IMR-90 (cell line): Measurements from ENCODE around the gene PNPLA2. TPM values are rescaled to one million over a fixed set of nuclear protein-coding genes. Genes with fewer than 3 reads are reported as not detected.

Experiments used
- ATAC-seq: fragments of 200-7000 bp; cut with Tn5 transposase; 2 replicates; pipeline ENCODE4 v1.9.1; 2020; ENCODE audit warnings: low read depth, mild to moderate bottlenecking, moderate library complexity
- BruUV-seq: library from RNA; stranded (reverse); fragments of 400-500 nt; replicated peaks from 2 replicates; lab custom pipeline; 2021; lab: Mats Ljungman, UMichigan
- CTCF ChIA-PET: fragments of 300-600 bp; formaldehyde crosslinking; extraction: SDS; loops from one replicate; lab custom pipeline; 2021; ENCODE audit warnings: antibody characterized with exemption; lab: Yijun Ruan, JAX
- POLR2A ChIA-PET: fragments of 300-600 bp; sonication (Branson Sonifier 250); formaldehyde crosslinking; loops from one replicate; lab custom pipeline; 2022; ENCODE audit warnings: antibody characterized with exemption; ENCODE audit not compliant: unreplicated experiment; lab: Charles Lee
- DNase-seq: peaks from one replicate; pipeline ENCODE4 v3.0.0; 2013
- H2AFZ ChIP-seq: replicated peaks from 2 replicates; pipeline ENCODE3; 2013; ENCODE audit warnings: low read length, mild to moderate bottlenecking; ENCODE audit not compliant: poor library complexity
- H2AK5ac ChIP-seq: 2 replicates; pipeline ENCODE4 v1.6.1; 2013; ENCODE audit warnings: low read depth, low read length, inconsistent platforms
- H2AK9ac ChIP-seq: replicated peaks from 2 replicates; pipeline ENCODE3; 2013; ENCODE audit warnings: mild to moderate bottlenecking, low read depth, low read length, moderate library complexity; ENCODE audit not compliant: poor library complexity
- H2BK120ac ChIP-seq: 2 replicates; pipeline ENCODE4 v1.6.1; 2013; ENCODE audit warnings: low read depth, low read length, inconsistent platforms
- H2BK15ac ChIP-seq: 3 replicates; pipeline ENCODE4 v1.6.1; 2013; ENCODE audit warnings: low read depth, low read length, inconsistent platforms
- H2BK20ac ChIP-seq: 2 replicates; pipeline ENCODE4 v1.6.1; 2013; ENCODE audit warnings: low read depth, mild to moderate bottlenecking, inconsistent platforms, low read length, moderate library complexity
- H2BK5ac ChIP-seq: 2 replicates; pipeline ENCODE4 v1.6.1; 2013; ENCODE audit warnings: mild to moderate bottlenecking, low read depth, low read length, inconsistent platforms; ENCODE audit not compliant: poor library complexity, severe bottlenecking
- H3K14ac ChIP-seq: replicated peaks from 2 replicates; pipeline ENCODE4 v1.6.1; 2013; ENCODE audit warnings: low read depth, low read length, inconsistent platforms
- H3K18ac ChIP-seq: 2 replicates; pipeline ENCODE4 v1.6.1; 2013; ENCODE audit warnings: low read depth, low read length, control low read depth
- H3K23ac ChIP-seq: 2 replicates; pipeline ENCODE4 v1.6.1; 2013; ENCODE audit warnings: low read depth, low read length, inconsistent platforms
- H3K27ac ChIP-seq: 2 replicates; pipeline ENCODE4 v1.5.1; 2013; ENCODE audit warnings: mild to moderate bottlenecking, control low read depth, low read length; ENCODE audit not compliant: insufficient read depth
- H3K27me3 ChIP-seq: 2 replicates; pipeline ENCODE4 v1.6.1; 2013; ENCODE audit warnings: low read length; ENCODE audit not compliant: control insufficient read depth, insufficient read depth
- H3K36me3 ChIP-seq: 2 replicates; pipeline ENCODE4 v1.6.1; 2013; ENCODE audit warnings: low read length, mixed read lengths; ENCODE audit not compliant: control insufficient read depth, insufficient read depth
- H3K4ac ChIP-seq: 2 replicates; pipeline ENCODE4 v1.6.1; 2013; ENCODE audit warnings: low read depth, low read length, inconsistent platforms
- H3K4me1 ChIP-seq: 2 replicates; pipeline ENCODE4 v1.6.1; 2013; ENCODE audit warnings: low read length, mixed read lengths; ENCODE audit not compliant: control insufficient read depth, insufficient read depth
- H3K4me2 ChIP-seq: 2 replicates; pipeline ENCODE4 v1.6.1; 2013; ENCODE audit warnings: low read depth, mild to moderate bottlenecking, control low read depth, low read length, moderate library complexity
- H3K4me3 ChIP-seq: 2 replicates; pipeline ENCODE4 v1.5.1; 2013; ENCODE audit warnings: low read depth, mild to moderate bottlenecking, control low read depth, low read length, moderate library complexity; ENCODE audit not compliant: insufficient read depth
- H3K56ac ChIP-seq: 2 replicates; pipeline ENCODE4 v1.6.1; 2013; ENCODE audit warnings: low read length, inconsistent platforms; ENCODE audit not compliant: insufficient read depth; ENCODE audit errors: extremely low read depth
- H3K79me1 ChIP-seq, 2 experiments: 2 replicates each; pipeline ENCODE4 v1.6.1; 2013; ENCODE audit warnings: low read length in 2 of 2, inconsistent platforms in 1 of 2, low read depth in 1 of 2
- H3K9ac ChIP-seq: 2 replicates; pipeline ENCODE4 v1.6.1; 2013; ENCODE audit warnings: low read depth, low read length, control low read depth
- H3K9me1 ChIP-seq: 2 replicates; pipeline ENCODE4 v1.6.1; 2013; ENCODE audit warnings: low read length, inconsistent platforms; ENCODE audit not compliant: insufficient read depth
- H3K9me3 ChIP-seq: 2 replicates; pipeline ENCODE4 v1.6.1; 2013; ENCODE audit warnings: low read length; ENCODE audit not compliant: control insufficient read depth, insufficient read depth
- H4K20me1 ChIP-seq: 2 replicates; pipeline ENCODE4 v1.6.1; 2013; ENCODE audit warnings: low read length, inconsistent platforms; ENCODE audit not compliant: insufficient read depth
- H4K5ac ChIP-seq: 2 replicates; pipeline ENCODE4 v1.6.1; 2013; ENCODE audit warnings: mild to moderate bottlenecking, low read depth, low read length, control low read depth
- H4K8ac ChIP-seq, 2 experiments: 2 replicates each; pipeline ENCODE4 v1.6.1; 2013; ENCODE audit warnings: low read depth in 2 of 2, low read length in 2 of 2, control low read depth in 1 of 2, inconsistent platforms in 1 of 2
- H4K91ac ChIP-seq: 2 replicates; pipeline ENCODE4 v1.6.1; 2013; ENCODE audit warnings: low read depth, low read length, inconsistent platforms; ENCODE audit not compliant: insufficient read depth
- CEBPB ChIP-seq: IDR thresholded peaks from 2 replicates; pipeline ENCODE4 v1.6.1; 2012; ENCODE audit warnings: low read depth, low read length, improper control_type of control experiment
- ELK1 ChIP-seq: fragments of 150-350 bp; IDR thresholded peaks from 2 replicates; pipeline ENCODE4 v1.6.1; 2016; ENCODE audit warnings: low read depth, mild to moderate bottlenecking, low read length, moderate library complexity, borderline replicate concordance
- MXI1 ChIP-seq: IDR thresholded peaks from 2 replicates; pipeline ENCODE4 v1.6.1; 2012; ENCODE audit warnings: low read depth, mild to moderate bottlenecking, low read length, moderate library complexity, borderline replicate concordance
- POLR2A ChIP-seq: IDR thresholded peaks from 2 replicates; pipeline ENCODE4 v1.6.1; 2012; ENCODE audit warnings: mild to moderate bottlenecking, low read depth, low read length
- RAD21 ChIP-seq: IDR thresholded peaks from 2 replicates; pipeline ENCODE4 v1.6.1; 2012; ENCODE audit warnings: low read length, improper control_type of control experiment
- RCOR1 ChIP-seq: IDR thresholded peaks from 2 replicates; pipeline ENCODE4 v1.6.1; 2012; ENCODE audit warnings: mild to moderate bottlenecking, low read length, improper control_type of control experiment; ENCODE audit not compliant: insufficient replicate concordance
- USF2 ChIP-seq: fragments of 150-350 bp; IDR thresholded peaks from 2 replicates; pipeline ENCODE4 v1.6.1; 2017; ENCODE audit warnings: mild to moderate bottlenecking, antibody characterized with exemption, low read length, low read depth
- WGBS, 2 experiments: methylation state at CpG; one replicate each; pipeline versions ENCODE4 v1.1.5 to v1.1.7; 2013; ENCODE audit warnings: missing lambda C conversion rate in 2 of 2; ENCODE audit not compliant: insufficient read length in 1 of 2; ENCODE audit errors: extremely low coverage in 2 of 2; 5-methylcytosine and 5-hydroxymethylcytosine counted together
- dilution Hi-C: fragments of 300-500 bp; cut with HindIII; formaldehyde crosslinking; loops from one replicate; pipeline ENCODE4 v1.14.3; 2018; ENCODE audit warnings: low sequenced_read_pairs; ENCODE audit not compliant: unreplicated experiment
- in situ Hi-C: fragments of 300-500 bp; cut with MboI; formaldehyde crosslinking; loops from 3 replicates; pipeline ENCODE4 v1.14.3; 2019; ENCODE audit warnings: low sequenced_read_pairs, inconsistent platforms, mixed read lengths
- intact Hi-C: fragments of 100-400 bp; cut with micrococcal nuclease; formaldehyde crosslinking; loops from 2 replicates; pipeline ENCODE4 v1.10.0; 2022
- polyA plus RNA-seq, 3 experiments: library from polyadenylated mRNA; depleted of rRNA; stranded (reverse); fragments of >200 nt; gene quantifications; 2 replicates each; pipeline ENCODE4 v1.2.3, GENCODE V29; 2012; ENCODE audit warnings: low replicate concordance in 1 of 3
- total RNA-seq: library from RNA; depleted of rRNA; stranded (reverse); fragments of >200 nt; gene quantifications from 2 replicates; pipeline ENCODE4 v1.2.3, GENCODE V29; 2012

The PNPLA2 gene
- total and polyA plus RNA-seq, 2 of the 4 experiments (the other 2 are of a cell fraction): 7.0 to 94.3 TPM

GRCh38 chr11:836274-836673, 17.6 kb downstream of the PNPLA2 start:
- no peak overlapping the region for H3K18ac ChIP-seq
- H3K4me2 ChIP-seq: no peak overlapping the region
- H2BK20ac ChIP-seq: no peak overlapping the region
- peaks cover 36% of the 10 kb centered on the region for H3K4me1 ChIP-seq
- no peak overlapping the region for H4K8ac ChIP-seq
- no peak overlapping the region for H2BK5ac ChIP-seq
- peaks cover 51% of the 10 kb centered on the region for H3K36me3 ChIP-seq
- no TSS peak for BruUV-seq
- peak overlapping the region; percentile 19 for H2AFZ ChIP-seq
- WGBS, 2 experiments: no CpG with 5 or more reads among the region's 14 CpGs
- dilution Hi-C loops: no loop called here
- H3K79me1 ChIP-seq: peaks cover 19 to 81% of the 10 kb centered on the region in 2 experiments; a peak in 3 of 4 replicates
- H2AK5ac ChIP-seq: peak overlapping the region; percentile 69; the same call in 1 of the 2 replicates
- ATAC-seq (no peak), DNase-seq (no peak)
- no peak overlapping the region for H3K4ac ChIP-seq
- no peak overlapping the region for H2BK15ac ChIP-seq
- H3K27ac ChIP-seq: no peak overlapping the region
- H3K23ac ChIP-seq: no peak overlapping the region
- in situ Hi-C loops: no loop called here
- H3K4me3 ChIP-seq: no peak overlapping the region
- ChIA-PET CTCF (no interaction called here), POLR2A (interaction anchor here (0.6 kb wide), 1 partner anchor 17 kb away, joined by 4 read pairs; the partner anchor contains the start of gene PNPLA2)
- no peak overlapping the region for H4K5ac ChIP-seq
- no peak overlapping the region for H3K56ac ChIP-seq
- peaks cover 84% of the 10 kb centered on the region for H4K20me1 ChIP-seq
- H4K91ac ChIP-seq: no peak overlapping the region
- H3K14ac ChIP-seq: no peak overlapping the region
- intact Hi-C loops: no loop called here
- peaks cover 28% of the 10 kb centered on the region for H3K9me1 ChIP-seq
- no peaks in the 10 kb centered on the region for H3K27me3 ChIP-seq
- H3K9me3 ChIP-seq: no peaks in the 10 kb centered on the region
- no peak overlapping the region for H3K9ac ChIP-seq
- TF ChIP-seq RAD21 (no peak), USF2 (no peak), CEBPB (no peak), ELK1 (no peak), POLR2A (no peak), MXI1 (no peak), RCOR1 (no peak)
- H2AK9ac ChIP-seq: no peak overlapping the region
- H2BK120ac ChIP-seq: no peak overlapping the region
